ENCODE results near the gene MTARC2. TPM values are rescaled to one million over a fixed set of nuclear protein-coding genes. Genes with fewer than 3 reads are reported as not detected.

Gene MTARC2
- total RNA-seq (not detected), polyA plus RNA-seq (under 1 TPM in 1 of 2 donors, not detected in 1; 0.25 TPM)

- Histone ChIP-seq H3K4me3 (ENCODE audit: low read length in 2 of 2) (no peak within 1 kb of the TSS), H3K27ac (ENCODE audit: low read depth, low read length) (no peak within 1 kb of the TSS), H3K36me3 (ENCODE audit: insufficient read depth, low read length) (no peaks in the 10 kb centered on the region), H3K27me3 (ENCODE audit: insufficient read depth, low read length) (peaks cover 11% of the 10 kb centered on the region), H3K4me1 (ENCODE audit: insufficient read depth, low read length) (no peaks in the 10 kb centered on the region), H3K9me3 (ENCODE audit: control insufficient read depth in 1 of 2, low read length in 2 of 2) (no peaks in the 10 kb centered on the region)
- intact Hi-C loops (cut with micrococcal nuclease) = no loop called here
- Mint-ChIP-seq H3K4me3 (peak within 1 kb of the TSS; percentile 18 to 78 (median 59)), H3K9me3 (peaks cover 0 to 2% (median 0%) of the 10 kb centered on the region in 8 donors), H3K27me3 (peaks cover 43 to 67% of the 10 kb centered on the region in 2 donors), H3K36me3 (no peaks in the 10 kb centered on the region), H3K27ac (no peak within 1 kb of the TSS), H3K4me1 (peaks cover 3 to 17% (median 9%) of the 10 kb centered on the region in 4 donors)
- ChIA-PET POLR2A (ENCODE audit: partially characterized antibody) (no interaction called here), CTCF (ENCODE audit: partially characterized antibody) (interaction anchor here (1.2 kb wide), 1 partner anchor 15 kb away, joined by 3 read pairs; no protein-coding TSS in a partner anchor)
- DNase-seq = no peak
Measured at GRCh38 chr1:220748089-220748934, at the start of gene MTARC2. MTARC2 (plus strand) TSS chr1:220748322; CDS start chr1:220748532, 210 bp downstream.

GRCh38 chr1:220698607-220699016, 49.5 kb upstream of the MTARC2 start:
- Mint-ChIP-seq H3K36me3 (peaks cover 0 to 3% of the 10 kb centered on the region in 2 donors), H3K27ac (no peak overlapping the region), H3K4me3 (no peak overlapping the region), H3K4me1 (no peaks in the 10 kb centered on the region), H3K9me3 (peaks cover 0 to under 1% (median 0%) of the 10 kb centered on the region in 8 donors), H3K27me3 (peaks cover 2 to 15% of the 10 kb centered on the region in 2 donors)
- no peaks in the 10 kb centered on the region for H3K36me3 ChIP-seq (ENCODE audit: insufficient read depth, low read length)
- no peak for DNase-seq
- ChIA-PET CTCF (ENCODE audit: partially characterized antibody) (interaction anchor here (3.6 kb wide), 1 partner anchor 35 kb away, joined by 11 read pairs; no protein-coding TSS in a partner anchor), POLR2A (ENCODE audit: partially characterized antibody) (no interaction called here)
- H3K4me3 ChIP-seq (ENCODE audit: low read length in 2 of 2) = no peak overlapping the region
- no peak overlapping the region for H3K27ac ChIP-seq (ENCODE audit: low read depth, low read length)
- no peaks in the 10 kb centered on the region for H3K4me1 ChIP-seq (ENCODE audit: insufficient read depth, low read length)
- intact Hi-C loops (cut with micrococcal nuclease) = no loop called here
- H3K27me3 ChIP-seq (ENCODE audit: insufficient read depth, low read length) = no peaks in the 10 kb centered on the region
- no peaks in the 10 kb centered on the region for H3K9me3 ChIP-seq (ENCODE audit: control insufficient read depth in 1 of 2, low read length in 2 of 2)

DNA sequence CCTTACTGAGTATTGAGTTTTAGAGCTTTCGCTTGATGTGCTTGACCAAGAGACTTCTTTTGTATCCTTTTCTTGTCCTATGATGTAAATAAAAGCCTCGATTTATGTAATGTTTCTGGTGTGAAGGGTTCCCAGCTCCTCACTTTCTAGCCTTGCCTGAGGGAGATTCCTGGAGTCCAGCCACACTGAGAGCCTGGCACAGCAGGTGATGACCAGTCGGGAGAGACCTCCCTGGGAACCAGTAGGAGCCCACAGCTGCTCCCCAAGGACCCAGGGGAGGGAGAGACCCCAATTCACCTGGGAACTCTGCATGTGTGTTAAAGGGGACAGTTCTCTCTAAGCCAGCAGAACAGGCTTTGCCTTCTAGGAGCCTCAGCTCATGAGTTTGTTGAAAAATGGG, 49.1 kb upstream of the MTARC2 start:
- Histone ChIP-seq H3K4me3 (ENCODE audit: low read length in 2 of 2) (no peak overlapping the region), H3K27ac (ENCODE audit: low read depth, low read length) (no peak overlapping the region), H3K9me3 (ENCODE audit: control insufficient read depth in 1 of 2, low read length in 2 of 2) (no peaks in the 10 kb centered on the region), H3K36me3 (ENCODE audit: insufficient read depth, low read length) (no peaks in the 10 kb centered on the region), H3K4me1 (ENCODE audit: insufficient read depth, low read length) (no peaks in the 10 kb centered on the region), H3K27me3 (ENCODE audit: insufficient read depth, low read length) (no peaks in the 10 kb centered on the region)
- H3K4me3 Mint-ChIP-seq = no peak overlapping the region
- H3K36me3 Mint-ChIP-seq = peaks cover 0 to 3% of the 10 kb centered on the region in 2 donors
- intact Hi-C loops (cut with micrococcal nuclease) = no loop called here
- no peak for DNase-seq
- peaks cover 0 to 2% (median 0%) of the 10 kb centered on the region in 8 donors for H3K9me3 Mint-ChIP-seq
- CTCF ChIA-PET (ENCODE audit: partially characterized antibody) = interaction anchor here (1.0 to 3.6 kb wide), 2 partner anchors 19 to 34 kb away, joined by 3 to 11 read pairs; no protein-coding TSS in a partner anchor
- H3K27ac Mint-ChIP-seq = no peak overlapping the region
- POLR2A ChIA-PET (ENCODE audit: partially characterized antibody) = no interaction called here
- H3K4me1 Mint-ChIP-seq = no peaks in the 10 kb centered on the region
- peaks cover 2 to 17% of the 10 kb centered on the region in 2 donors for H3K27me3 Mint-ChIP-seq

DNA sequence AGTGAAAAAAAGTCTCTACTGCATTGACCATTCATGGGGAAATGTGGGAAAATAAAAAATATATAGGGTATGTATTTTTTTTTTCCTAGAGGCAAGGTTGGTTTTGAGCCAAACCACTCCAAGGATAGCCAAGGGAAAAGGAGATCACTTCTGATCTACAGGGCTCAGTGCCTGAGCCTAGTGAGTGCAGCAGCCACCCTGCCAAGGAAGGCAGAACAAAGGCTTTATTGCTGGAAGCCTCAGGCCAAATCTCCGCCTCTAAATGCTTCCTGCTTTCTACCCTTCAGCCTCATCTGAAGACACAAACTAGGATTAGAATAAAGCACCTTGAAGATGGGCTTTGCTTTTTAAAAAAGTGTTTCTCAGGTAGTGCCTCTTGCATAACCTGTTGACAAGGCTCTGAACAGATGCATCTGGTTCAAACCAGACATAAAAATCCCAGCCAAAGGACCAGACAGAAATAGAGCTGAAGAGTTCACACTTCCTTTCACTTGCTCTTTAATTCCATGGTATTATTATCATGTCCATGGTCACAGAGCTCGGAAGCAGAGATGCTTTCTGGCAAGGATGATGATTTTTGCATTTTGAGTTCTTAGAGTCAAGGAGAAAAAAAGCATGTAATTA, 47.5 kb upstream of the MTARC2 start:
- H3K4me3 Mint-ChIP-seq = no peak overlapping the region
- peaks cover 6 to 17% of the 10 kb centered on the region in 2 donors for H3K27me3 Mint-ChIP-seq
- no peak overlapping the region for H3K27ac Mint-ChIP-seq
- peaks cover 0 to 2% (median 0%) of the 10 kb centered on the region in 8 donors for H3K9me3 Mint-ChIP-seq
- no peak for DNase-seq
- Histone ChIP-seq H3K4me3 (ENCODE audit: low read length in 2 of 2) (no peak overlapping the region), H3K36me3 (ENCODE audit: insufficient read depth, low read length) (no peaks in the 10 kb centered on the region), H3K27ac (ENCODE audit: low read depth, low read length) (no peak overlapping the region), H3K27me3 (ENCODE audit: insufficient read depth, low read length) (no peaks in the 10 kb centered on the region), H3K4me1 (ENCODE audit: insufficient read depth, low read length) (no peaks in the 10 kb centered on the region), H3K9me3 (ENCODE audit: control insufficient read depth in 1 of 2, low read length in 2 of 2) (no peaks in the 10 kb centered on the region)
- peaks cover 0 to 3% of the 10 kb centered on the region in 2 donors for H3K36me3 Mint-ChIP-seq
- H3K4me1 Mint-ChIP-seq = no peaks in the 10 kb centered on the region
- intact Hi-C loops (cut with micrococcal nuclease) = no loop called here
- ChIA-PET CTCF (ENCODE audit: partially characterized antibody) (no interaction called here), POLR2A (ENCODE audit: partially characterized antibody) (no interaction called here)

DNA sequence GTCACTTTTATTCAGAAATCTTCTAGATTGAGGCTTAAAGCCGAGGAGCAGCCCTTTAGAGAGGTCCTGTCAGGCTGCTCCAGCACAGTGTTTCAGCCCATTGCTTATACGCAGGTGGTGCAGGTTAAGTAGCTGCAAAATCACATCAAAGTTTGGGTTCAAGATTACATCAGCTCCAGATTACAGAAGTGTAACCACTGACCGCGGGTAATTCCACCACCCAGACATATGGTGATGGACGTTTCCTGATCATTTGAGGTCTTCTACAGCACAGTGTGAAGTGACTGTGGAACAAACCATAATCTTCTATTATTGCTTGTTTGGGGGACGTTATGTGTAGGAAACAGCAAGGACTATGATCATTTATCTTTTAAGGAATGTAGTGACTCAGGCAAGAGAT, 46.1 kb upstream of the MTARC2 start:
- Histone ChIP-seq H3K36me3 (ENCODE audit: insufficient read depth, low read length) (no peaks in the 10 kb centered on the region), H3K4me3 (ENCODE audit: low read length in 2 of 2) (no peak overlapping the region), H3K27me3 (ENCODE audit: insufficient read depth, low read length) (no peaks in the 10 kb centered on the region), H3K4me1 (ENCODE audit: insufficient read depth, low read length) (no peaks in the 10 kb centered on the region), H3K27ac (ENCODE audit: low read depth, low read length) (no peak overlapping the region), H3K9me3 (ENCODE audit: control insufficient read depth in 1 of 2, low read length in 2 of 2) (no peaks in the 10 kb centered on the region)
- POLR2A ChIA-PET (ENCODE audit: partially characterized antibody) = no interaction called here
- peaks cover 0 to 2% (median 0%) of the 10 kb centered on the region in 8 donors for H3K9me3 Mint-ChIP-seq
- no peak overlapping the region for H3K27ac Mint-ChIP-seq
- H3K27me3 Mint-ChIP-seq = peaks cover 6 to 17% of the 10 kb centered on the region in 2 donors
- peaks cover 0 to 3% of the 10 kb centered on the region in 2 donors for H3K36me3 Mint-ChIP-seq
- H3K4me3 Mint-ChIP-seq = no peak overlapping the region
- no peaks in the 10 kb centered on the region for H3K4me1 Mint-ChIP-seq
- DNase-seq = no peak
- intact Hi-C loops (cut with micrococcal nuclease) = no loop called here
- CTCF ChIA-PET (ENCODE audit: partially characterized antibody) = no interaction called here

GRCh38 chr1:220702733-220703270, 45.3 kb upstream of the MTARC2 start:
- peaks cover 0 to 2% (median 0%) of the 10 kb centered on the region in 8 donors for H3K9me3 Mint-ChIP-seq
- CTCF ChIA-PET (ENCODE audit: partially characterized antibody) = interaction anchor here (0.9 to 1.7 kb wide), 3 partner anchors 8 to 31 kb away, joined by 3 to 6 read pairs (median 5); partner anchors contain the start of gene C1orf115
- no peak overlapping the region for H3K27ac Mint-ChIP-seq
- POLR2A ChIA-PET (ENCODE audit: partially characterized antibody) = interaction anchor here (0.5 kb wide), 1 partner anchor 26 kb away, joined by 3 read pairs; no protein-coding TSS in a partner anchor
- Histone ChIP-seq H3K27ac (ENCODE audit: low read depth, low read length) (no peak overlapping the region), H3K27me3 (ENCODE audit: insufficient read depth, low read length) (no peaks in the 10 kb centered on the region), H3K9me3 (ENCODE audit: control insufficient read depth in 1 of 2, low read length in 2 of 2) (no peaks in the 10 kb centered on the region), H3K4me1 (ENCODE audit: insufficient read depth, low read length) (no peaks in the 10 kb centered on the region), H3K36me3 (ENCODE audit: insufficient read depth, low read length) (no peaks in the 10 kb centered on the region), H3K4me3 (ENCODE audit: low read length in 2 of 2) (no peak overlapping the region)
- no peaks in the 10 kb centered on the region for H3K4me1 Mint-ChIP-seq
- no peak for DNase-seq
- peaks cover 0 to 3% of the 10 kb centered on the region in 2 donors for H3K36me3 Mint-ChIP-seq
- H3K27me3 Mint-ChIP-seq = peaks cover 9 to 17% of the 10 kb centered on the region in 2 donors
- no peak overlapping the region for H3K4me3 Mint-ChIP-seq
- intact Hi-C loops (cut with micrococcal nuclease) = no loop called here

- Mint-ChIP-seq H3K27me3 (peaks cover 9 to 16% of the 10 kb centered on the region in 2 donors), H3K27ac (no peak overlapping the region), H3K36me3 (peaks cover 0 to 3% of the 10 kb centered on the region in 2 donors), H3K9me3 (peaks cover 0 to 2% (median 0%) of the 10 kb centered on the region in 8 donors), H3K4me3 (no peak overlapping the region), H3K4me1 (no peaks in the 10 kb centered on the region)
- no peaks in the 10 kb centered on the region for H3K36me3 ChIP-seq (ENCODE audit: insufficient read depth, low read length)
- no peaks in the 10 kb centered on the region for H3K9me3 ChIP-seq (ENCODE audit: control insufficient read depth in 1 of 2, low read length in 2 of 2)
- intact Hi-C loops (cut with micrococcal nuclease) = no loop called here
- no peak for DNase-seq
- no peaks in the 10 kb centered on the region for H3K27me3 ChIP-seq (ENCODE audit: insufficient read depth, low read length)
- ChIA-PET POLR2A (ENCODE audit: partially characterized antibody) (interaction anchor here (0.5 kb wide), 1 partner anchor 25 kb away, joined by 3 read pairs; no protein-coding TSS in a partner anchor), CTCF (ENCODE audit: partially characterized antibody) (interaction anchor here (0.9 to 1.7 kb wide), 3 partner anchors 9 to 30 kb away, joined by 3 to 6 read pairs (median 5); partner anchors contain the start of gene C1orf115)
- no peaks in the 10 kb centered on the region for H3K4me1 ChIP-seq (ENCODE audit: insufficient read depth, low read length)
- H3K27ac ChIP-seq (ENCODE audit: low read depth, low read length) = no peak overlapping the region
- no peak overlapping the region for H3K4me3 ChIP-seq (ENCODE audit: low read length in 2 of 2)
Measured at GRCh38 chr1:220703305-220703704, 44.8 kb upstream of the MTARC2 start.
